Heart right ventricle (tissue), 16 donors: Measurements from ENCODE around the gene FUT1. TPM values are rescaled to one million over a fixed set of nuclear protein-coding genes. Genes with fewer than 3 reads are reported as not detected.

Experiments used
- ATAC-seq, 8 donors: fragments of 200-7000 bp; cut with Tn5 transposase; one replicate each; pipeline ENCODE4 v1.9.1; 2020; ENCODE audit warnings: mild to moderate bottlenecking in 8 of 8, moderate library complexity in 8 of 8, moderate number of reproducible peaks in 1 of 8
- DNase-seq, 2 donors: peaks; one replicate each; pipeline ENCODE4 v3.0.0-alpha.2; 2020
- H3K27ac ChIP-seq, 10 donors: fragments of 200-600 bp; sonication (generic) in 2 of 10; one replicate each; pipeline versions ENCODE4 v1.5.0 to v1.8.0; 2020 to 2022; ENCODE audit warnings: mild to moderate bottlenecking in 3 of 10
- H3K27me3 ChIP-seq, 7 donors: fragments of 200-600 bp; one replicate each; pipeline ENCODE4 v1.8.0; 2021 to 2022; ENCODE audit warnings: mild to moderate bottlenecking in 2 of 7
- H3K36me3 ChIP-seq, 9 donors: fragments of 200-600 bp; sonication (generic) in 1 of 9; one replicate each; pipeline versions ENCODE4 v1.5.0 to v1.8.0; 2020 to 2022; ENCODE audit warnings: mild to moderate bottlenecking in 2 of 9
- H3K4me1 ChIP-seq, 9 donors: fragments of 200-600 bp; sonication (generic) in 1 of 9; one replicate each; pipeline versions ENCODE4 v1.5.0 to v1.8.0; 2020 to 2022; ENCODE audit warnings: mild to moderate bottlenecking in 4 of 9
- H3K4me3 ChIP-seq, 10 donors: fragments of 200-600 bp; sonication (generic) in 2 of 10; one replicate each; pipeline versions ENCODE4 v1.5.0 to v1.8.0; 2020 to 2022; ENCODE audit warnings: mild to moderate bottlenecking in 7 of 10, moderate library complexity in 2 of 10
- H3K9me3 ChIP-seq, 11 donors: fragments of 200-600 bp in 10 of 11; sonication (generic) in 2 of 11; one replicate each; pipeline versions ENCODE4 v1.5.0 to v1.8.0; 2013 to 2022; ENCODE audit warnings: mild to moderate bottlenecking in 2 of 11, control low read depth in 1 of 11, moderate library complexity in 1 of 11
- WGBS, 2 donors: extraction: QIAGEN DNeasy Blood & Tissue Kit; methylation state at CpG; one replicate each; pipeline ENCODE4 v1.1.7; 2013; ENCODE audit warnings: inconsistent platforms in 1 of 2; 5-methylcytosine and 5-hydroxymethylcytosine counted together
- intact Hi-C, 10 donors: fragments of 100-400 bp; cut with DNase I; formaldehyde crosslinking; loops; one replicate each; pipeline versions ENCODE4 v1.11.1 to v1.14.2; 2022
- polyA plus RNA-seq, 2 donors: library from polyadenylated mRNA; stranded (reverse); fragments of 200-250 nt; gene quantifications; one replicate each; pipeline ENCODE4 v1.2.3, GENCODE V29; 2013
- total RNA-seq, 10 donors: library from RNA; stranded (reverse); fragmentation: NEBNext Ultra II Directional in 3 of 10; extraction: Animal tissue kit (Norgen Biotek cat#: 25700) in 3 of 10; gene quantifications; one replicate each; pipeline versions ENCODE4 v1.2.1 to v1.2.4, GENCODE V29; 2021 to 2023
- TF ChIP-seq, protein P1 (sequence below), 9 donors: fragments of 200-600 bp; sonication (generic) in 2 of 9; IDR thresholded peaks; one replicate each; pipeline versions ENCODE4 v1.5.0 to v1.8.0; 2021 to 2022; ENCODE audit warnings: antibody characterized with exemption in 9 of 9, mild to moderate bottlenecking in 5 of 9, moderate library complexity in 1 of 9
- donor health status: Arrhythmogenic right ventricular cardiomyopathy.
- donor health status: ischemic (EF 13 %, LVEDD 7.1; RV severe dilation, severe dysfunction).
- donor health status: healthy with polysubstance abuse.
- donor health status: DM: no; HTN: yes; CAD: no.
- donor health status: DM: no; HTN: no; CAD: no.
- donor health status: ischemic (EF 25% LVEDD 6.9; RV normal size, moderate dysfunction).
- donor health status: ischemic (EF 25% LVEDD 5.7; RV mildly dilated, moderate dysfunction).
- donor health status: healthy.
- donor health status: DM: yes; HTN: yes; CAD: no.
- donor health status: Ischemic cardiomyopathy.
- donor health status: ischemic (EF 35%, LVEDD 5.7; RV mildly dilated, moderate dysfunction).
- donor health status: nonischemic (EF 11% LVEDD 7.7; RV severe dilation, severe dysfunction).
- donor health status: DM: yes; HTN: yes; CAD: no.
- donor health status: PGD.
- donor health status: ischemic (EF 29% LVEDD 5.4; RV normal size, mild dysfunction).
- donor health status: nonischemic (EF 23%, LVEDD 6.1; RV moderate dilation, normal function).

The FUT1 gene
- total and polyA plus RNA-seq, 12 donors: 1.8 to 5.7 (median 2.7) TPM

DNA sequence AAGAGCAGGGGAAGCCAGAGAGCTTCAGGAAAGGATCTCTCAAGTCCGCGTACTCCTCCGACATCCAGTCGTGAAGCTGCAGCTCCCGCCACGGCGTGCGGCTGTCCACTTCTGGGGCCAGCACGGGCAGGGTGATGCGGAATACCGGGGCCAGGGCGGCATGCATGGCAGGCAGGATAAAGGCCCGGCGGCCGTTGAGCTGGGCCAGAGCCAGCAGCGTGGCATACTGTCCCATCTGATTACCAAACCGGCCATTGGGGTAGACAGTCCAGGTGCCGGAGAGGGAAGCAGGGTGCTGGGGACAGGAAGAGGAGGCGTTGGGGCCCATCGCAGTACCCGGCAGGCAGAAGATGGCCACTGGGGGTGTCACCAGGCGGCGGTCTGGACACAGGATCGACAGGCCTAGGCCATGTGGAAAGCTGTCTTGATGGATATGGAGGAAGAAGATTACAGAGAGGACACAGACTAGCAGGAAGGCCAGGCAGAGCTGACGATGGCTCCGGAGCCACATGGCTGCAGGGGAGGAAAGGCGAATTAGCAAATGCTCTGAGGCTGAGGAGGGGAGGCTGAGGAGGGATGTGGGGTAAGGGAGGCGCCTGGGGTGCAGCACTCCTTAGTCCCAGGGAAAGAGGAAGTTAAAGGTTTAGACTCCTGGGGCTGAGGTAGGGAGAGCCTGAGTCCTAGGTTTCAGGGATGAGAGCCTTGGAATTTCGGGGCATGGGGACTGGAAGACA lies 1.5 kb downstream of the FUT1 start:
- 78 to 84% methylated on average over 29 of the region's 29 CpGs for WGBS, 2 donors
- Histone ChIP-seq H3K4me3 (peak overlapping the region in 9 of 10 donors; percentile 32 to 66 (median 61)), H3K27ac (peak overlapping the region in 8 of 10 donors; percentile 62 to 89 (median 82)), H3K36me3 (peaks cover 0 to 28% (median 0%) of the 10 kb centered on the region in 9 donors), H3K27me3 (peaks cover 0 to 49% (median 21%) of the 10 kb centered on the region in 7 donors), H3K4me1 (peaks cover 9 to 57% (median 34%) of the 10 kb centered on the region in 9 donors), H3K9me3 (no peaks in the 10 kb centered on the region)
- no peak for ATAC-seq
- TF ChIP-seq, protein P1, sequence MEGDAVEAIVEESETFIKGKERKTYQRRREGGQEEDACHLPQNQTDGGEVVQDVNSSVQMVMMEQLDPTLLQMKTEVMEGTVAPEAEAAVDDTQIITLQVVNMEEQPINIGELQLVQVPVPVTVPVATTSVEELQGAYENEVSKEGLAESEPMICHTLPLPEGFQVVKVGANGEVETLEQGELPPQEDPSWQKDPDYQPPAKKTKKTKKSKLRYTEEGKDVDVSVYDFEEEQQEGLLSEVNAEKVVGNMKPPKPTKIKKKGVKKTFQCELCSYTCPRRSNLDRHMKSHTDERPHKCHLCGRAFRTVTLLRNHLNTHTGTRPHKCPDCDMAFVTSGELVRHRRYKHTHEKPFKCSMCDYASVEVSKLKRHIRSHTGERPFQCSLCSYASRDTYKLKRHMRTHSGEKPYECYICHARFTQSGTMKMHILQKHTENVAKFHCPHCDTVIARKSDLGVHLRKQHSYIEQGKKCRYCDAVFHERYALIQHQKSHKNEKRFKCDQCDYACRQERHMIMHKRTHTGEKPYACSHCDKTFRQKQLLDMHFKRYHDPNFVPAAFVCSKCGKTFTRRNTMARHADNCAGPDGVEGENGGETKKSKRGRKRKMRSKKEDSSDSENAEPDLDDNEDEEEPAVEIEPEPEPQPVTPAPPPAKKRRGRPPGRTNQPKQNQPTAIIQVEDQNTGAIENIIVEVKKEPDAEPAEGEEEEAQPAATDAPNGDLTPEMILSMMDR (IDR thresholded peaks at IDR 0.05): no peak
- intact Hi-C loops: no loop called here
- no peak for DNase-seq

DNA sequence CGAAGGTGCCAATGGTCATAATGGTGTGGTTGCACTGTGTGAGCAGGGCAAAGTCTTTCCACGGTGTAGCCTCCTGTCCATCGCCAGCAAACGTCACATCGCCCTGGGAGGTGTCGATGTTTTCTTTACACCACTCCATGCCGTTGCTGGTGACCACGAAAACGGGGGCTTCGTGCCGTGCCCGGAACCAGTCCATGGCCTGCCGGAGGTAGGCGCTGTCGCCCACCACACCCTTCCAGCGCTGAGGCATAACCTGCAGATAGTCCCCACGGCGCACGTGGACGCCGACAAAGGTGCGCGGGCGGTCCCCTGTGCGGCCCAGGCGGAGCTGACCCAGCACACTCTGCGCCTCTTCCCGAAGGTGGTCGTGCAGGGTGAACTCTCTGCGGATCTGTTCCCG lies 2.1 kb downstream of the FUT1 start:
- 93 to 96% methylated on average over 31 of the region's 31 CpGs for WGBS, 2 donors
- ATAC-seq (no peak), DNase-seq (no peak)
- peaks cover 0 to 28% (median 0%) of the 10 kb centered on the region in 9 donors for H3K36me3 ChIP-seq
- TF ChIP-seq, protein P1 (IDR thresholded peaks at IDR 0.05): no peak
- H3K4me1 ChIP-seq: peaks cover 9 to 57% (median 36%) of the 10 kb centered on the region in 9 donors
- no peaks in the 10 kb centered on the region for H3K9me3 ChIP-seq
- intact Hi-C loops: no loop called here
- H3K27ac ChIP-seq: peak overlapping the region in 2 of 10 donors; percentile 80 to 89
- H3K27me3 ChIP-seq: peaks cover 0 to 55% (median 23%) of the 10 kb centered on the region in 7 donors
- H3K4me3 ChIP-seq: peak overlapping the region in 3 of 10 donors; percentile 64 to 66 (median 65)

DNA sequence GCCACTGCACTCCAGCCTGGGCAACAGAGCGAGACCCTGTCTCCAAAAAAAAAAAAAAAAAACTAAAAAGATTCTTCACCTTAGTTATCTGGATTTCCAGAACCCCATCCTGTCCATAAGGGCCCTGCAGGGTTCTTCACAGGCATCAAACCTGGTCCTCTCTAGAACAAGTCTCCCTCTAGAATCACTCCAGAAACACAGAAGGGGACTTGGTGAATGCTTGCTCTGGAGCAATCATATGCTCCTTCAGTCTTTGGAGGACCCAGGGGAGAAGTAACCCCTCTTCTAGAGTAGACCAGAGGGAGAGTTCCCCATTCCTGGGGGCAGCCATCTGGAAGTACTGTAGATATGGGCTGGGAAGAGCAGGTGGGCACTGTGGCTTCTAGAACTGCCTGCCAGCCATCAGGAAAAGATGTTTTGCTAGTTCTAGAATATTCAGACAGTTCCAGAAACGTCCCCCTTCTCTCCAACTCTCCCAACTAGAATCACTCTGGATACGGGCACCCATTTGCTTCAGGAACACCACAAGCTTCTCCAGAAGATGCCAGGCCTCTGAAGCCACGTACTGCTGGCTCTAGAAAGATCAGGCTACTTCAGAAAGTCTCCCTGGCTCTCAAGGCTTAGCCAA lies 2.8 kb downstream of the FUT1 start:
- H3K27me3 ChIP-seq: peaks cover 0 to 56% (median 23%) of the 10 kb centered on the region in 7 donors
- ATAC-seq (no peak), DNase-seq (no peak)
- peak overlapping the region in 1 of 10 donors; percentile 6 for H3K27ac ChIP-seq
- no peak overlapping the region for H3K4me3 ChIP-seq
- WGBS, 2 donors: 77 to 83% methylated on average over 4 of the region's 4 CpGs
- TF ChIP-seq, protein P1 (IDR thresholded peaks at IDR 0.05): no peak
- intact Hi-C loops: no loop called here
- no peaks in the 10 kb centered on the region for H3K9me3 ChIP-seq
- H3K4me1 ChIP-seq: peaks cover 9 to 57% (median 37%) of the 10 kb centered on the region in 9 donors
- peaks cover 0 to 28% (median 0%) of the 10 kb centered on the region in 9 donors for H3K36me3 ChIP-seq

DNA sequence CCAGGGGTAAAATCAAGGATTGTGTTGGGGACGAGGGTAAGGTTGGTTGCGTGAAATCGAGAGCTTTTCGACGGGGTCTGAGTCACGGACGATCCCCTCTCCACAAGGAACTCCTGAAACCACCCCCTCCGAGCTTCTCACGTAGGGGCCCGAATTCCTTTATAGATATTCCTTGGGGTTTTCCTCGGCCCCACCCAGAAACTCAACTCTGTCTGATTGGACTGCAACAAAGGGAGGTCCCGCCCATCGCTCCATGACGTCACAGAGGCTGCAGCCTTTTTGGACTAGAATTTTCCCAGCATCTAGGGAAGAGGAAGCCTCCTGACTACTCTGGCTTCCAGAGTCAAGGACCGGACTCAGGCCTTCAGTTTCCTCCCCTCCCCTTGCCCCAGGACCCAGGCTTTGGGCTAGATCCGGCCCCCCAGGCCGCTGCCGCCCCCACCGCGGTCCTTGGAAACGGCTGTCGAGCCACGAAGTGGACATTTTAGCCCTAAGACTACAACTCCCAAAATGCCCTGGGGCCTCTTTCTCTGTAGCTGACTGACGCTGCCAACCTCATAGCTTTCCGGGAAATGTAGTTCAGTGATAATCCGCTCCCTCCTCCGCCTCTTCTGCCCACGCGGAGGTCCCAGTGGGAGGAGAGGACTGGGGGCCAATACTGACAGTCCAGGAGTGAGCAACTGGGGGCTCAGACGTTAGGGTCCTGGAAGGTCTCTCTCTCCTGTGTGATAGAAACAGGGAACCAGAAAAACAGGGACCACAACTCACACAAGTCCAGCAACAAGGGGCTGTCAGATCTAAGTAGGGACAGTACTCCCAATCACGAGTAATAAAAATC lies 5.5 kb downstream of the FUT1 start, which contains the start of gene IZUMO1:
Gene IZUMO1, minus strand, starts transcription at position 172 of the 838 bp plus-strand sequence. CDS start 1,050 bp downstream, outside the sequence.
- Histone ChIP-seq H3K4me1 (peaks cover 0 to 41% (median 21%) of the 10 kb centered on the region in 9 donors), H3K27ac (peak within 1 kb of the TSS; percentile 60 to 91 (median 82)), H3K27me3 (peaks cover 0 to 32% (median 11%) of the 10 kb centered on the region in 7 donors), H3K9me3 (no peaks in the 10 kb centered on the region), H3K4me3 (peak within 1 kb of the TSS in 9 of 10 donors; percentile 6 to 55 (median 39)), H3K36me3 (peaks cover 0 to 28% (median 0%) of the 10 kb centered on the region in 9 donors)
- intact Hi-C loops: no loop called here
- ATAC-seq (peak; percentile 76 to 90 (median 84)), DNase-seq (peak; percentile 79 to 94)
- TF ChIP-seq, protein P1 (IDR thresholded peaks at IDR 0.05): no peak
- 5 to 7% methylated on average over 31 of the region's 31 CpGs for WGBS, 2 donors
